CD14-positive monocyte (primary cell): ENCODE data around the gene SLC6A8. TPM values are rescaled to one million over a fixed set of nuclear protein-coding genes. Genes with fewer than 3 reads are reported as not detected.
A peak's percentile ranks its signal among the peaks of the same experiment; 100 is the strongest.

ENCODE experiments used
- DNase-seq, 3 donors: peaks; one replicate each; pipeline ENCODE4 v3.0.0-alpha.2; 2011 to 2022
- H2AFZ ChIP-seq: 2 replicates; pipeline ENCODE4 v1.6.0; 2012; ENCODE audit warnings: mild to moderate bottlenecking, low read depth, low read length, inconsistent platforms; ENCODE audit not compliant: insufficient read depth, poor library complexity, severe bottlenecking
- H3K27ac ChIP-seq, 2 donors: 1 replicate in 1 of 2; 2 replicates in 1 of 2; pipeline ENCODE4 v1.5.1; 2012 to 2013; ENCODE audit warnings: low read length in 2 of 2, control low read depth in 1 of 2, inconsistent platforms in 1 of 2, low read depth in 1 of 2, mild to moderate bottlenecking in 1 of 2
- H3K27me3 ChIP-seq, 2 donors: one replicate each; pipeline versions ENCODE4 v1.6.0 to v1.6.1; 2011 to 2013; ENCODE audit warnings: low read length in 2 of 2; ENCODE audit not compliant: control insufficient read depth in 2 of 2, insufficient read depth in 2 of 2
- H3K36me3 ChIP-seq, 2 donors: replicated peaks in 1 of 2; 1 replicate in 1 of 2; 2 replicates in 1 of 2; pipeline versions ENCODE4 v1.5.1 to v1.6.1; 2012 to 2013; ENCODE audit warnings: low read length in 2 of 2, control low read depth in 1 of 2, inconsistent platforms in 1 of 2, mild to moderate bottlenecking in 1 of 2; ENCODE audit not compliant: insufficient read depth in 2 of 2, control insufficient read depth in 1 of 2
- H3K4me1 ChIP-seq, 2 donors: 1 replicate in 1 of 2; 2 replicates in 1 of 2; pipeline versions ENCODE4 v1.5.1 to v1.6.1; 2012 to 2013; ENCODE audit warnings: low read length in 2 of 2, control low read depth in 1 of 2, inconsistent platforms in 1 of 2, mild to moderate bottlenecking in 1 of 2, moderate library complexity in 1 of 2; ENCODE audit not compliant: insufficient read depth in 2 of 2, control insufficient read depth in 1 of 2
- H3K4me2 ChIP-seq: replicated peaks from 2 replicates; pipeline ENCODE3; 2012; ENCODE audit warnings: low read length, moderate library complexity, mild to moderate bottlenecking; ENCODE audit not compliant: poor library complexity, severe bottlenecking; ENCODE audit errors: extremely low read depth
- H3K4me3 ChIP-seq, 3 experiments: fragments of 200-600 bp in 1 of 3; sonication (generic) in 1 of 3; replicated peaks in 1 of 3; 1 replicate in 2 of 3; 2 replicates in 1 of 3; pipeline ENCODE4 v1.5.1; 2011 to 2013; ENCODE audit warnings: low read length in 3 of 3, mild to moderate bottlenecking in 3 of 3, control low read depth in 2 of 3, low read depth in 2 of 3, inconsistent platforms in 1 of 3, moderate library complexity in 1 of 3
- H3K79me2 ChIP-seq: 2 replicates; pipeline ENCODE4 v1.6.0; 2012; ENCODE audit warnings: mild to moderate bottlenecking, control low read depth, inconsistent platforms, low read length, moderate library complexity; ENCODE audit not compliant: insufficient read depth
- H3K9ac ChIP-seq: 2 replicates; pipeline ENCODE4 v1.6.0; 2017; ENCODE audit warnings: low read length, mild to moderate bottlenecking; ENCODE audit not compliant: insufficient read depth, poor library complexity, severe bottlenecking
- H3K9me3 ChIP-seq, 2 donors: replicated peaks in 1 of 2; 1 replicate in 1 of 2; 2 replicates in 1 of 2; pipeline versions ENCODE4 v1.5.1 to v1.6.1; 2012 to 2013; ENCODE audit warnings: low read length in 2 of 2, control low read depth in 1 of 2; ENCODE audit not compliant: control insufficient read depth in 1 of 2, insufficient read depth in 1 of 2
- H4K20me1 ChIP-seq: 2 replicates; pipeline ENCODE4 v1.6.0; 2012; ENCODE audit warnings: mild to moderate bottlenecking, low read length, control low read depth, moderate library complexity; ENCODE audit not compliant: insufficient read depth
- H3K27ac Mint-ChIP-seq, 7 donors: one replicate each; pipeline ENCODE4 v1.8.0; 2020; ENCODE audit warnings: mild to moderate bottlenecking in 7 of 7, mixed read lengths in 7 of 7, moderate library complexity in 6 of 7, inconsistent platforms in 2 of 7
- H3K27me3 Mint-ChIP-seq, 3 donors: one replicate each; pipeline ENCODE4 v1.8.0; 2021 to 2022; ENCODE audit warnings: low read depth in 3 of 3, mild to moderate bottlenecking in 3 of 3, mixed read lengths in 3 of 3, moderate library complexity in 3 of 3, inconsistent platforms in 1 of 3
- H3K36me3 Mint-ChIP-seq, 2 donors: one replicate each; pipeline ENCODE4 v1.8.0; 2020; ENCODE audit warnings: mixed read lengths in 2 of 2, inconsistent platforms in 1 of 2, mild to moderate bottlenecking in 1 of 2
- H3K4me1 Mint-ChIP-seq: one replicate; pipeline ENCODE4 v1.8.0; 2020; ENCODE audit warnings: mild to moderate bottlenecking, mixed read lengths
- H3K4me3 Mint-ChIP-seq, 2 donors: one replicate each; pipeline ENCODE4 v1.8.0; 2020; ENCODE audit warnings: mild to moderate bottlenecking in 2 of 2, mixed read lengths in 2 of 2, moderate library complexity in 1 of 2
- H3K9me3 Mint-ChIP-seq, 7 donors: one replicate each; pipeline ENCODE4 v1.8.0; 2020 to 2022; ENCODE audit warnings: mixed read lengths in 7 of 7, mild to moderate bottlenecking in 6 of 7, moderate library complexity in 6 of 7, inconsistent platforms in 2 of 7
- WGBS: methylation state at CpG from one replicate; pipeline ENCODE4 v1.1.5; 2013; ENCODE audit warnings: missing lambda C conversion rate; ENCODE audit not compliant: insufficient coverage; 5-methylcytosine and 5-hydroxymethylcytosine counted together
- intact Hi-C, 2 donors: fragments of 100-400 bp; cut with micrococcal nuclease; formaldehyde crosslinking; loops; one replicate each; pipeline versions ENCODE4 v1.15.0 to v1.15.1; 2023
- polyA plus RNA-seq, 3 donors: library from polyadenylated mRNA; depleted of rRNA in 1 of 3; unstranded in 2 of 3; stranded (reverse) in 1 of 3; fragments of 300-500 nt in 2 of 3; fragments of >200 nt in 1 of 3; fragmentation: Illumina TruSeq in 2 of 3; gene quantifications; 1 replicate in 2 of 3; 2 replicates in 1 of 3; pipeline ENCODE4 v1.2.3, GENCODE V29; 2012 to 2021
- TF ChIP-seq, protein P1 (sequence below): fragments of 200-600 bp; IDR thresholded peaks from one replicate; pipeline ENCODE4 v1.8.0; 2022; ENCODE audit warnings: antibody characterized with exemption, mild to moderate bottlenecking

SLC6A8 gene
- polyA plus RNA-seq, 3 donors = 0.23 to 5.6 (median 0.85) TPM

DNA sequence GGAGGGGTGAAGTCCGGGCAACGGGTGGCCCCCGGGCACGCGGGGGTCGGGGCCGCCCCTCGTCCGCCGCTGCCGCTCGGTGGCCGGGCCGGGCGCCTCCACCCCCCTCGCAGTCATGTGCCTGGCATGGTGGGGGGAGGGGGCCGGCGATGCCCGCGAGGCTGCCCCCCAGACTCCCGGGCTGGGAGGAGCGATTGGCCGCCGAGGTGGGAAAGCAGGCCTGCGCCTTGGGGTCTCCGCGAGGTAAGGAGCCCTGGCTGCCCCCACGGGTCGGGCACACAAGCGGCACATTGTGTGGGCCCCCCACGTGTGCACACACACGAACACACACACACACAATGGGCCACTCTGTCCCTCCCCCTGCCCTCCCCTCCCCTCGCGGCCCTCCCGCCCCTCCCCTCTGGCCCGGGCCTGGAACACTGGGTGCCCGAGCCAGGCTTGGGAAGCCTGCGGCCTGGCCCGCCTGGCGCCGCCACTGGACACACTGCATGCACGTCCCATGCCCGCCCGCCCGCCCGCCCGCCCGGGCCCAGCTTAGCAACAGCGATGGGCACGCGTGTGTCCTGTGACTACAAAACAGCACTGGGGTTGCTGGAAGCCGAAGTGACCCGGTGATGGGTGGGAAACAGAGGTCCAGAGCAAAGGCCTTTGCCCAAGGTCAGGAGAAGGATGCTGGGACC is 1.3 kb downstream of the SLC6A8 start:
- peaks cover 29 to 70% (median 51%) of the 10 kb centered on the region in 3 donors for H3K27me3 Mint-ChIP-seq
- Histone ChIP-seq H3K9ac (no peak overlapping the region), H4K20me1 (no peaks in the 10 kb centered on the region), H3K4me1 (no peaks in the 10 kb centered on the region), H3K27me3 (peaks cover 4 to 50% of the 10 kb centered on the region in 2 donors), H3K27ac (no peak overlapping the region), H3K4me3 (no peak overlapping the region), H3K79me2 (no peaks in the 10 kb centered on the region), H3K4me2 (no peak overlapping the region), H2AFZ (no peak overlapping the region), H3K9me3 (peaks cover 0 to 3% of the 10 kb centered on the region in 2 donors), H3K36me3 (no peaks in the 10 kb centered on the region)
- 12% methylated on average over 13 of the region's 53 CpGs for WGBS
- TF ChIP-seq, protein P1, sequence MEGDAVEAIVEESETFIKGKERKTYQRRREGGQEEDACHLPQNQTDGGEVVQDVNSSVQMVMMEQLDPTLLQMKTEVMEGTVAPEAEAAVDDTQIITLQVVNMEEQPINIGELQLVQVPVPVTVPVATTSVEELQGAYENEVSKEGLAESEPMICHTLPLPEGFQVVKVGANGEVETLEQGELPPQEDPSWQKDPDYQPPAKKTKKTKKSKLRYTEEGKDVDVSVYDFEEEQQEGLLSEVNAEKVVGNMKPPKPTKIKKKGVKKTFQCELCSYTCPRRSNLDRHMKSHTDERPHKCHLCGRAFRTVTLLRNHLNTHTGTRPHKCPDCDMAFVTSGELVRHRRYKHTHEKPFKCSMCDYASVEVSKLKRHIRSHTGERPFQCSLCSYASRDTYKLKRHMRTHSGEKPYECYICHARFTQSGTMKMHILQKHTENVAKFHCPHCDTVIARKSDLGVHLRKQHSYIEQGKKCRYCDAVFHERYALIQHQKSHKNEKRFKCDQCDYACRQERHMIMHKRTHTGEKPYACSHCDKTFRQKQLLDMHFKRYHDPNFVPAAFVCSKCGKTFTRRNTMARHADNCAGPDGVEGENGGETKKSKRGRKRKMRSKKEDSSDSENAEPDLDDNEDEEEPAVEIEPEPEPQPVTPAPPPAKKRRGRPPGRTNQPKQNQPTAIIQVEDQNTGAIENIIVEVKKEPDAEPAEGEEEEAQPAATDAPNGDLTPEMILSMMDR = no peak
- no peak for DNase-seq
- peaks cover 12% of the 10 kb centered on the region for H3K4me1 Mint-ChIP-seq
- no peaks in the 10 kb centered on the region for H3K36me3 Mint-ChIP-seq
- no peak overlapping the region for H3K4me3 Mint-ChIP-seq
- no peak overlapping the region for H3K27ac Mint-ChIP-seq
- H3K9me3 Mint-ChIP-seq = peaks cover 0 to 7% (median 2%) of the 10 kb centered on the region in 7 donors
- intact Hi-C loops = no loop called here

DNA sequence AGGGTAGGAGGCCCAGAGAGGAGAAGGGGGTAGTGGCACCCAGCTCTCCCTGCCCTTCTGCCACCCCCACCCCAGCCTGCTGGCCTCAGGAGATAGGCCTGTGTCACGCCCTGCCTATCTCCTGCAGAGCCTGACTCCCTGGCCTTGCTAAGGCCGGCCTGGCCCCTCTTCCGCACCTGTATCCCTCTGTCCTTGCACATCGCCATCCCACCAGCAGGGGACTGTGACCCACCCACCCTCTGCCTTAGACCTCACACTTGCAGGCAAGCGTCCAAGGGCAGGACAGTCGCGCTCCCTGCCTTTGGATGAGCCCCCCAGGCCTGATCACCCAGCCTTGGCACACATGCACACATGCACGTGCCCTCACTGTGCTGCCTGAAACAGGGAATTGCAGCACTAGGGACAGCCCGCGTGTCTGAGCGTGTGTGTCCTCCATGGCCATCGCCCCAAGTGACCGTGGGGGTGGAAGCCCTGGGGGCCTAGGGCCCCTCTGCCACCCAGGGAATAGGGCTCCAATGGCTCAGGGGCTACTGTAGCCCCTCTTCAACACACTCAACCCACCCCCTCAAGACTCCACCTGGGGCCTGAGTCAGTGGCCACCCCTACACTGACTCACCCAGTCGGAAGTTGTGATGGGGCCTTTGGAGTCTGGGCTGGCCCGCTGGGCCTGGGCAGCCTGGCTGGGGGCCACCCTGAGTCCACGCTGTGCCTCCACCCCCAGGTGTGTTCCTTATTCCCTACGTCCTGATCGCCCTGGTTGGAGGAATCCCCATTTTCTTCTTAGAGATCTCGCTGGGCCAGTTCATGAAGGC is 2.1 kb downstream of the SLC6A8 start:
- peaks cover 0 to 2% of the 10 kb centered on the region in 2 donors for H3K36me3 Mint-ChIP-seq
- no peak overlapping the region for H3K27ac Mint-ChIP-seq
- no peaks in the 10 kb centered on the region for H4K20me1 ChIP-seq
- H3K79me2 ChIP-seq = no peaks in the 10 kb centered on the region
- H3K4me1 Mint-ChIP-seq = peaks cover 12% of the 10 kb centered on the region
- H3K27ac ChIP-seq = no peak overlapping the region
- H3K9me3 ChIP-seq = no peaks in the 10 kb centered on the region
- 95% methylated on average over 10 of the region's 19 CpGs for WGBS
- TF ChIP-seq, protein P1 = no peak
- H3K4me1 ChIP-seq = no peaks in the 10 kb centered on the region
- no peak overlapping the region for H3K4me2 ChIP-seq
- DNase-seq = no peak
- intact Hi-C loops = no loop called here
- H3K9me3 Mint-ChIP-seq = peaks cover 0 to 7% (median 2%) of the 10 kb centered on the region in 7 donors
- H3K9ac ChIP-seq = no peak overlapping the region
- H3K4me3 Mint-ChIP-seq = peak overlapping the region in 1 of 2 donors; percentile 51
- H3K27me3 Mint-ChIP-seq = peaks cover 29 to 63% (median 44%) of the 10 kb centered on the region in 3 donors
- peaks cover 0 to 42% of the 10 kb centered on the region in 2 donors for H3K27me3 ChIP-seq
- H3K36me3 ChIP-seq = no peaks in the 10 kb centered on the region
- no peak overlapping the region for H2AFZ ChIP-seq
- no peak overlapping the region for H3K4me3 ChIP-seq
